Activated gamma-delta T cell (primary cell): ENCODE data around the gene DIP2B.
"Not testable (repeated sequence)": the region's sequence is repeated elsewhere in the genome, so short reads cannot be mapped to it uniquely, and the experiment has no call there.

Experiments
- DNase-seq: peaks from one replicate; lab custom pipeline; 2025; lab: John Stamatoyannopoulos, UW

The DIP2B gene

DNA sequence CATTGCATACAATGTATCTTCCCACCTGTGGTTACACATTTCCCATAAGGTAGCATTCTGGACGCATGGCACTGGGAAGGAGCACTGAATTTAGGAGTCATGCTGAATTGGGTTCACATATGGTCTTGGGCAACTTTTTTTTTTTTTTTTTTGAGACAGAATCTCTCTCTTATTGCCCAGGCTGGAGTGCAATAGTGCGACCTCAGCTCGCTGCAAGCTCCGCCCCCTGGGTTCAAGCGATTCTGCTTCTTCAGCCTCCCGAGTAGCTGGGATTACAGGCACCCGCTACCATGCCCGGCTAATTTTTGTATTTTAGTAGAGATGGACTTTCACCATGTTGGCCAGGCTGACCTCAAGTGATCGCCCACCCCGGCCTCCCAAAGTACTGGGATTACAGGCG lies 13.3 kb downstream of the DIP2B start:
- DNase-seq, result no peak

DNA sequence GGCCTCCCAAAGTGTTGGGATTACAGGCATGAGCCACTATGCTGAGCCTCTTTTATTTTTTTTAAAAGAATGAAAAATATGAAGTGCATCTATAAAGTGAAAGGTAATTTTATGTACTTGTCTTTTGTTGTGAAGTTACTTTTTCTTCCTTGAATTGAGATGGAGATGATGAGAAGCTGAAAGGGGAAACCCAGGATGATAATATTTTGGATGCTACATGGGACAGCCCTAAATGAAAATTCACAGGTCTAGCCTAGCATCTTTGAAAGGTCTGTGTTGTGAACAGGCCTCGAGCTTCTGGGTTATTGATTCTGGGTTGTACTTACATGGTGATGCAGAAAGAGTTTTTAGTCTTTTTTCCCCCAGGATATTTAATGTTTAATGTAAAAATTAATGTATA lies 14.6 kb downstream of the DIP2B start:
- DNase-seq, result no peak

DNA sequence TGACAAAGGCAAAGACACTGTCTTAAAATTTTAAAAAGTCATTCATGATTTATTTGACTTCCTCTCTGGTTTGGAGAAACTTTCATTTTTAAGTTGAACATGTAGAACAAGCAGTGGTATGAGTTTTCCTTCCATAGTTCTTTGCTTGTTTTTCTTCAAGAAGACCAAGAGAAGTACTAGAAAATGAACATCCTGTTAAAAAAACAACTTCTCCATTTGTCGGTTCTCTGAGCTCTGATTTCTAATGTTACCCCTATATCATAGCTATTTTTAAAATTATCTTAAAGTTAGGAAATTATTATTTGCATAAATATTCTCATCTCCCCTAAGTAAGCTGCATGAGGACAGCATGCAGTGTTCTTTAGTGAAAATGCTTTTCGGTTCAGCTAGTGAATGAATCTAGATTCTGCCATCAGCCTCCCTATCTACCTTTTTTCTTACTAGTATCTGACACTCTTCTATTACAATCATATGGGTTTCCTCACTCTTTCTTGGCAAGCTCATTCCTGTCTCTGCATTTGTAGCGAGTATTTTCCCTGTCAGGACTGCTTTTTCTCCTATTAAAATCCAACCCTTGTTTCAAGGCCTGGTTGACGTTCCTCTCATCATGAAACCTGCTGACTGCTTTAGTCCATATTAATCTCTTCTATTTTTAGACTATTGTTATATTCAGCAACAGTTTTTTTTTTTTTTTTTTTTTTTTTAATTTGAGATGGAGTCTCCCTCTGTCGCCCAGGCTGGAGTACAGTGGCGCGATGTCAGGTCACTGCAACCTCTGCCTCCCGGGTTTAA lies 15.8 kb downstream of the DIP2B start:
- no peak for DNase-seq

DNA sequence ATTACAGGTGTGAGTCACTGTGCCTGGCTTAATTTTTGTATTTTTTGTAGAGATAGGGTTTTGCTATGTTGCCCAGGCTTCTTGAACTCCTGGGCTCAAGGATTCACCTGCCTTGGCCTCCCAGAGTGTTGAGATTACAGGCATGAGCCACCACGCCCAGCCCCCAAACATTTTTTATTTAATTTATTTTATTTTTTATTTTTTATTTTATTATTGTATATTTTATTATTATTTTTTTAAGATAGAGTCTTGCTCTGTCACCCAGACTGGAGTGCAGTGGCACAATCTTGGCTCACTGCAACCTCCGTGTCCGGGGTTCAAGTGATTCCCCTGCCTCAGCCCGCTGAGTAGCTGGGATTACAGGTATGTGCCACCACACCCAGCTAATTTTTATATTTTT lies 17.0 kb downstream of the DIP2B start:
- DNase-seq, result not testable (repeated sequence)

DNA sequence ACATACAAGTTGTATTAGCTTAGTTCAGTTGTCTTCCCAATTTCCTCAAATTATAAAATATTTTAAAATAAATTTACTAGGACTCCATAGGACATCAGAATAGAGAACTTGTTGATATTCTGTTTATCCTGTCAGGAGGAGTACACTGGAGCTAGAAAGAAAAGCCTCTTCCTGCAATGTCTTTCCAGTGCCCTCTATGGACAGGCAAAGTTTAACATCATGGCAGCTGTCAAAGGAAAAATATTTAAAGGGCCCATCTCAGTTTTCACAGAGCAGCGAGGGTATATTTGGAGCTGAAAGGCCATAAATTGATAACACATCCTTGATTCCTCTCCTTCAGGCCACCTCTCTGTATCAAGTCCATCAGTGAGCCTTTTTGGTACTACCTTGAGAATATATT lies 19.0 kb downstream of the DIP2B start:
- no peak for DNase-seq

DNA sequence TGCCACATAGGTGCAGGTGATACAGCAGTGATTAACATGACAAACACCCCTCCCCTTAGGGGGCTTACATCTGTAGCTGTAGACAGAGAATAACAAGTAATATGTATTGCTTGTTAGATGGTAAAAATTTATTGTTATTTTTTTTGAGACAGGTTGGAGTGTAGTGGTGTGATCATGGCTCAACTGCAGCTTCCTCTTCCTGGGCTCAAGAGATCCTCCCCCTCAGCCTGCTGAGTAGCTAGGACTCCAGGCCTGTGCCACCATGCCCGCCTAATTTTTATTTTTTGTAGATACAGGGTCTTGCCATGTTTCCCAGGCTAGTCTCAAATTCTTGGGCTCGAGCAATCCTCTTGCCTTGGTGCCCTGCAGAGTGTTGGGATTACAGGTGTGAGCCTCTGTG lies 19.8 kb downstream of the DIP2B start:
- no peak for DNase-seq

DNA sequence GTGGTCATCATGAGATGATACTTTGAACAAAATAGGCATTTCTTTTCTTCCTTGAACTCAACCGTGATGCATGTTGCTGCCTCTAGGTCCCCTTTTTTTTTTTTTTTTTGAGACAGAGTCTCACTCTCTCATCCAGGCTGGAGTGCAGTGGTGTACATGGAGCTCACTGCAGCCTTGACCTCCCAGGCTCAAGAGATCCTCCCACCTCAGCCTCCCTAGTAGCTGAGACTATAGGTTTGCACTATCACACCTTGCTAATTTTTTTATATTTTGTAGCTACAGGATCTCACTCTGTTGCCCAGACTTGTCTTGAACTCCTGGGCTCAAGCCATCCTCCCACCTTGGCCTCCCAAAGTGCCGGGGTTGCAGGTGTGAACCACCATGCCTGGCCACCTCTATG lies 20.6 kb downstream of the DIP2B start:
- DNase-seq, result no peak

DNA sequence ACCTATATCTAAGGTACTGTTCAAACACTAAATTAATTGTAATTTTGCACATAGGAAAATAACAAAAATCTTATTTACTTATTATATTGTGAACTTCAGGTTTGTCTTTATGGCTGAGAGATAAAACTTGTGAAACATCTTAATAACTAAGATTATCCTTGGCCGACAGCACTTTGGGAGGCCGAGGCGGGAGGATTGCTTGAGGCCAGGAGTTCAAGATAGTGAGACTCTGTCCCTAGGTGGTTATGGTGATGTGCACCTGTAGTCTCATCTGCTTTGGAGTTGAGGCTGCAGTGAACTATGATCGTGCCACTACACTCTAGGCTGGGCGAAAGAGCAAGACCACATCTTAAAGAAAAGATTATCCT lies 22.6 kb downstream of the DIP2B start:
- DNase-seq, result no peak

DNA sequence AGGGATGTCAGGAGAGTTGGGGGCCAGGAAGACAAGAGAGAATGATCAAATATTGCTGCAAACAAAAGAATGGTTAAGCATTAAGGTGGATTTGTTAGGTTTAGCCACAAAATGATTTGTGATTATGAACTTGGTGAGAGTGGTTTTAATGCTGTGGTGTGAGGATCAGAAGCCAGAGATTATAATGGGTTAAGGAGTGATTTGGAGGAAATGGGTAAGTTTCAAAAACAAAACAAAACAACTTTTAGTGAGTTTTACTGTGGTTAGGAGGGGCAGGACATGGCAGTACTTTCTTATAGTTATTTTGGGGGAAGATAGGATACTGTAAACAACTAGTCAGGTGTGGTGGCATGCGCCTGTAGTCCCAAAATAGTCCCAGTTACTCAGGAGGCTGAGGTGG lies 24.0 kb downstream of the DIP2B start:
- no peak for DNase-seq

DNA sequence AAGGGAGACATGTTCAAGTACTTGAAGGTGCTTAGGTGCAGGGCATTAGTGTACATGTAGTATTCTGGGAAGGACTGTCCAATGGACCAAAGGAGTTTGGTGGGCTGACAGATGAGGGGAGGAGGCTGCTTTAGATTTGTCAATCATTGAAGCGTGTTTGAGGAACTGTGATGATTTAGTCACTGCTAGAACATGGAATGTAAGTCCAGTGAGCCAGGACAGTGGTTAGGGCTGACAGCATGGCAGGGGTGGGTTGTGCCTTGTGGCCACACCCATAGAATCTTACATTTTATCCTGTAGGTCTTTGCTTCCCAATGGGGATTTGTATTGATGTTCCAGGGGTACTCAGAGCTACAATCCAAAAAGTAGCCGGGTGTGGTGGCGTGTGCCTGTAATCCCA lies 24.6 kb downstream of the DIP2B start:
- DNase-seq, result no peak

DNA sequence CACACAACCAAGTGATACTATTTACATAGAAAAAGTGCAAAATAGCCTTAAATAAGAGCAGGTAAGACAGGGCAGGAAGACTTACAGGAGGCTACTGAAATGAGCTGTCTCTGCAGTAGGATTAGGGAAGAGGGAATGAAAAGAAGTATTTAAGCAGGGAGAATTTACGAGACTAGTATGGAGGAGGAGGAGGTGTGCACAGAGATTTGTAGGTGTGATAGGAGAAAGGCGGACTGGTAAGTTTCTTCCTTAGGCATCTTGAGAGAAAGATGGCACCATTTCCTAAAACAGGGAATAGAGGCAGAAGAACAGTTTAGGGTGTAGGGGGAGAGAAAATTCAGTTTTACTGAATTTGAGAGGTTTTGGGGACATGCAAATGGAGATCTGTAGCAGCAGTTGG lies 25.7 kb downstream of the DIP2B start:
- DNase-seq, result no peak

DNA sequence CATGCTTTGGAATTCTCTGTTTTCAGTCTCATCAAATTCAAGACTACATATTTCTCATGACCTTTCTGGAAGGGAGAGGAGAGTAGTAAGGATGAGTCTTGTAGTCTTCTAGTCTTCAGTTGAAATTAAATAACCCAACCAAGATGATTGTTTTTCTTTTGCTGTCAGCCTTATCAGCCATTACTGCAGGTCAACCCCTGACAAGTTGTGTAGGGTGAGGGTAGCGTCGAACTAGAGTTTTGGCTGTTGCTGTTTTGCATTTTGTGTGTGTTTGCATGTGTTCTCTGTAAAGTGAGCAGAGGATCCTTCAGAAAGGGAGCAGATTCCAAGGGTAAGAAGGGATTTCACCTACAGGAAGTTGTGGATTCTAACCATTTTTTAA lies 28.4 kb downstream of the DIP2B start:
- no peak for DNase-seq

DNA sequence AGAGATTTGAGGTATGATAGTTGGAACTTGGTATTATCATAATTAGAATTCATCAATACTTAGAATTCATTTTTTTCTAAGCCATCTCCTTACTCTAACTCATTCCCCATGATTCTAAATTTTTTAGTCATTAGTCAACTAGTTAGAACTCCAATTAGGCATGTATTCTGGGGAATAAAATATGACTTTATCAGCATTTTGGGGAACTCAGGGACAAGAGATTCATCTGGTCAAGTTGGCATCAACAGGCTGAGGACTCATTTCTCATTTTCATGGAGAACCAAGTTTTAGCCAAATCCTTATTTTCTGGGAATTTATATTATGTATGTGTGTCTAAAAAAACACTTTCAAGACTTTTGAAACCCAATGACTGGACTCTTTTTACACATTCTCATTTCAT lies 29.2 kb downstream of the DIP2B start:
- DNase-seq, result no peak

DNA sequence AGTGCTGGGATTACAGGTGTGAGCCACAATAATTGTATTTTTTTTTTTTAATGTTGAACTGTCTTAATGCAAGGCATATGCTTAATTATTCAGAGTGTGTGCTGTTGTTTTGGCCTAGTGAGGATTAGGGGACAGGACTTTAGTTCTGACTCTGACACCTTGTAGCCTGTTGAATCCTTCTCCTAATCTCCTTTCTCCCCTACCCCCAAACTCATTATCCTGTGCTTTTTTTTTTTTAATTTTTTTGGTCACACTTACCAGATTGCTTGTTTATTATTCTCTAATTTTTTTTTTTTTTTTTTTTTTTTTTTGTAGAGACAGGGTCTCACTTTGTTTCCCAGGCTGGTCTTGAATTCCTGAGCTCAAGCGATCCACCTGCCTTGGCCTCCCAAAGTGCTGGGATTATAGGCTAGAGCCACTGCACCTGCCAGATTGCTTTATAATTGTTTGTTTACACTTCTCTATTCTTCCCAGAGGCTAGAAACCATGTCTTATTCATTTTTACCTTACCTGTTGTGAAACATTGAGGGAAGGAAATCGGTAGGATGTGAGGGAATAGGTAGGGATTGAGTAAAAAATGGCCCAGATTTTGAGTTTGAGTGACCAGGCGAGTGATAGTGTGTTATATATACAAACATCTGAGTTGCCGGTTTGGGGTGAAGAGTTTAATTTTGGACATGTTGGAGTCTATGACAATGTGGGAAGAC lies 32.2 kb downstream of the DIP2B start:
- no peak for DNase-seq

DNA sequence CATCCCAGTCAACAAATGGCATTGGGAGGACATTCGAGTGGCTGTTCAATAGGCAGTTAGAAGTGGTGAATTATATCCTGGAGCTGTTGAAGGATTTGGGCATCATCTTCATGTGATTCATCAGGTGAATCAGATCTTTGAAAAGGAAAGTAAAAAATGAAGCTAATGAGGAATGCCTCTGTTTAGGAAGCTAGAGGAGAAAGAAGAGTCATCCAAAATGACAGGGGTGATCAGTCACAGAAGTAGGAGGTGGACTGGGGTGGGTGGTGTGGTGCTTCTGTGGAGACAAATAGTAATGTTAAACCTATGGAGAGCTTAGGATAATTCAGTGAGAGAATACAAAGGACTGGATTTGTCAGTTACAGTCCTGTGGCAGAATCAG lies 32.7 kb downstream of the DIP2B start:
- no peak for DNase-seq

DNA sequence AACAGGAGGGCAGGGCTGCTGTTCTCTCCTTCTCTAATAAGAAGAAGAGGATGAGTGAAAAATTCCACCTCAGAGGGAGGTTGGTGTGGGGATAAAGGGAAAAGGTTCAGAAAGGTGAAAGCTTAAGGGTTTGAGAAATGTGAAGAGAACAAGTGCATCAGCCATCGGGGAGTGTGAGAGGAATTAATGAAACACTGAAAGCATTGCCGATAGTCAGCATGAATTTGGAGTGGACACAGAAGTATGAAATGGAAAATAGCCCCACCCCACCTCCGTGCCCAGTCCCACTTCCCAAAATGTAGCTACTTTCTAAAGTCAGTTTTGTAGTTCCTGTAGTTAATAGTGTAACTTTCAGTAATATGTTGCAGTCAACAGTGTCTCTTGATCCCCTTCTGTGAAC lies 33.4 kb downstream of the DIP2B start:
- no peak for DNase-seq

DNA sequence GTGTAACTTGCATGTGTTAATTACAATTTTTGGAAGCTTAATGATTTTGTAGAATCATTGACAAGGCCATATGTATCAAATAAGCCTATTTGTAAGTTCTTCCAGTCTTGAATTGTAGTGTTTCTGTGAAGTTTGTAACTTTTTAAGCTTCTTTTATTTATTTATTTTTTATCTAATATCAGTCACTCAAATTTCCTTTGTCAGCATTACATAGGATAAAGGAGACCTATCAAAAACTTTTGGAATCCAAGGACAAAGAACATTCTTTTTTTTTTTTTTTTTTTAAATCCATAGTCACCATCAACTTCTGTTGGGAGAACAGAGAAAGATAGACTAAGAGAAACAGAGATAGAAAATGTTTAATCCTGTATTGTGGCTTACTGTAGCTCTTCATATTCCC lies 36.4 kb downstream of the DIP2B start:
- no peak for DNase-seq

DNA sequence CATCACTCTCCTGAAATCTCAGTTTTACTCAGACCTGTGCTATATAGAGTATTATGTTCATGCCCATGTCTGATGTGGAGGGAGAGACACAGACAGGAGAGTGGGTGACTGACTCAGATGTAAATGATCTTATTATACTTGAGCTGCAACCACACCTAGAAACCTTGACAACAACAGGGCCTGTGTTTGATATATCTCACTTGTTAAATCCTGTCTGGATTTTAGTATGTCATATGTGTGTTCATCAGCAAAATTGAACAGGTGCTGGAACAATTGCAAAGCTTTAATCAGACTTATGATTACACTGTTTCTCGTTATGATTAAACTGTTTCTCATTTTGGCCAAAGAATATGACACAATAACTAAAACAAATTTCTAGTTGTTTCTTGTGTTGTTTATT lies 37.7 kb downstream of the DIP2B start:
- no peak for DNase-seq

DNA sequence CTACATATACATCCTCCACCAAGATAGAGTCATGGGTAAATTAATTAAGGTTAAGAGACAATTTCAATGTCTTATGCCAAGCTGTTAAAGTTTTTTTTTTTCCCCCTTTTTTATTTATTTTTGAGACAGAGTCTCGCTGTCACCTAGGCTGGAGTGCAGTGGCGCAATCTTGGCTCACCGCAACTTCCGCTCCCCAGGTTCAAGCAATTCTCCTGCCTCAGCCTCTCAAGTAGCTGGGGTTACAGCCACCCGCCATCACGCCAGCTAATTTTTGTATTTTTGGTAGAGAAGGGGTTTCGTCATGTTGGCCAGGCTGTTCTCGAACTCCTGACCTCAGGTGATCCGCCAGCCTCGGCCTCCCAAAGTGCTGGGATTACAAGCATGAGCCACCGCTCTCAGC lies 38.4 kb downstream of the DIP2B start:
- not testable (repeated sequence) for DNase-seq

DNA sequence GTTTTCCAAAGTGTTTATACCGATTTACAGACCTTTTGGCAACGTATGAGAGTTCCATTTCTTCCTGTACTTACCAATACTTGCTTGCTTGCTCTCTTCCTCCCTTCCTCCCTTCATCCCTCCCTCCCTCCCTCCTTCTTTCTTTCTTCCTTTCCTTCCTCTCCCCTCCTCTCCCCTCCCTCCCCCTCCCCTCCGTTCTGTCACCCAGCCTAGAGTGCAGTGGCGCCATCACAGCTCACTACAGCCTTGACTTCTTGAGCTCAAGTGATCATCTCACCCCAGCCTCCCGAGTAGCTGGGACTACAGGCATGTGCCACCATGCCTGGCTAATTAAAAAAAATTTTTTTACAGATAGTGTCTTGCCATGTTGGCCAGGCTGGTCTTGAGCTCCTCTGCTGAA lies 40.4 kb downstream of the DIP2B start:
- no peak for DNase-seq

DNA sequence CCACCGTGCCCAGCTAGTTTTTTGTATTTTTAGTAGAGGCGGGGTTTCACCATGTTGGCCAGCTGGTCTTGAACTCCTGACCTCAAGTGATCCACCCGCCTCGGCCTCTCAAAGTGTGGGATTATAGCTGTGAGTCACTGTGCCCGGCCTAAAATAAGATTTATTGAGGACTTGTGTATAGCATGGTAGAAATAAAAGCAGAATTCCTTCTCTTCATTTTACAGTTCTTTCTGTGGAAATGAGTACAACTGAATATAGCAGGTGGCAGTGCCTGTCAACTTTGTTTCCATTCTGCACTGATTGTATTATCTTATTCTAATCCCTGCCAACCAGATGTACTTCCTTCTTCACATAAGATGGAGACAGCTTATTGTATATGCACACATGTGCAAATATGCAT lies 41.0 kb downstream of the DIP2B start:
- no peak for DNase-seq

DNA sequence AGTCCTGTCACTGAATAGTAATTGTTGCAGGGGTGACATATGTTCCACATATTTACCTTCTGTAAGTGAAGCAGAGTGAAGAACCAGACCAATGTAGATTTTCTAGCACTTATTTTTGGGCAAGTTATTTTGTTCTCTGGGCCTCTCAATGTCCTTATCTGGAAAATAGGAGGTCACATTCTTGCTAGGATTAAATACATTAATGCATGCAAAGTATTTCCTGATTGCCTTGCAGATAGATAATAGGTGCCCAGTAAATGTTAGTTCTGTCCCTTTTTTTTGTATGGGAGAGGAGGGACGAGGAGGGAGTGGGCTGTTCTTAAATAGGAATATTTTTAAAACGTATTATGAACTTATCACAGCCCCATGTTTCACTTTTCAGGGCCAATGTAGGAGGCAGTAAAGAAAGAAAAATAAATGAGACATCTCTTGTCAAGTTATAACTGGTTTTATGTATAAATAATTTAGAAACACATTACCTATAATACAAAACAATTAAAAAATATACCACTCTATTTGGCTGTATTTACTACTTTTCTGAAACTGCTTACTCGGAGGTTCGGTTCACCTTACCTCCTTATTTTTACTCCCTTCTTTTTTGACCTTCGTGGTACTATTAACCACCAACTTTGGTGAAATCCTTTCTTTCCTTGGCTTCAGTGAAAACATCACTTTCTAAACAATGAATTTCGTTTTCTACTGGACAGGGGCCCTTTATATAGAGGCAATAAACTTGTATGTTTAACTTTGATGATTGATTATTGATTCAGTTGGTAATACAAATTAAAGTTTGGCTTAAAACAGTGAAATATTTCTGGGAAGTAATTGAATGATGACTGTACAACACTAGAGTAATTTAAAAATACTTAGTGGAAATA lies 41.9 kb downstream of the DIP2B start:
- no peak for DNase-seq

DNA sequence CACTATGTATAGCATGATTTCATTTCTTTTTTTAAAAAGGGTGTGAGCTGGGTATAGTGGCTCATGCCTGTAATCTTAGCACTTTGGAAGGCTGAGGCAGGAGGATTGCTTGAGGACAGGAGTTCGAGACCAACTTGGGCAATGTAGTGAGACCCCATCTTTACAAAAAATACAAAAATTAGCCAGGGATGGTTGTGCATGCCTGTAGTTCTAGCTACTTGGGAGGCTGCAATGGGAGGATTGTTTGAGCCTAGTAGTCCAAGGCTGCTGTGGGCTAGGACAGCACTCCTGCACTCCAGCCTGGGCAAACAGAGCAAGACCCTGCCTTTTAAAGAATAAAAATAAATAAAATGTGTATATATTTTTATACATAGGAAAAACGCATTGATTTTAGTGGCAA lies 43.0 kb downstream of the DIP2B start:
- DNase-seq, result no peak
